KOPT-K1 (cell line): ENCODE data around the gene C2orf15.
"Not testable (repeated sequence)": the region's sequence is repeated elsewhere in the genome, so short reads cannot be mapped to it uniquely, and the experiment has no call there.

Experiments used
- H3K27ac ChIP-seq: fragments of 200-600 bp; sonication (generic); 2 replicates; pipeline ENCODE4 v1.5.1; 2016; ENCODE audit warnings: antibody characterized with exemption, mild to moderate bottlenecking, low read depth, low read length; ENCODE audit not compliant: poor library complexity, severe bottlenecking
- H3K36me3 ChIP-seq: fragments of 200-600 bp; sonication (generic); 2 replicates; pipeline ENCODE4 v1.5.1; 2017; ENCODE audit warnings: antibody characterized with exemption, mild to moderate bottlenecking, low read length, moderate library complexity; ENCODE audit not compliant: insufficient read depth
- H3K9me3 ChIP-seq: fragments of 200-600 bp; sonication (generic); 2 replicates; pipeline ENCODE4 v1.5.1; 2017; ENCODE audit warnings: antibody characterized with exemption, low read length, mild to moderate bottlenecking; ENCODE audit not compliant: insufficient read depth, poor library complexity, severe bottlenecking

The C2orf15 gene

GRCh38 chr2:99190548-99190947, 49.0 kb downstream of the C2orf15 start:
- peaks cover 72% of the 10 kb centered on the region for H3K36me3 ChIP-seq

DNA sequence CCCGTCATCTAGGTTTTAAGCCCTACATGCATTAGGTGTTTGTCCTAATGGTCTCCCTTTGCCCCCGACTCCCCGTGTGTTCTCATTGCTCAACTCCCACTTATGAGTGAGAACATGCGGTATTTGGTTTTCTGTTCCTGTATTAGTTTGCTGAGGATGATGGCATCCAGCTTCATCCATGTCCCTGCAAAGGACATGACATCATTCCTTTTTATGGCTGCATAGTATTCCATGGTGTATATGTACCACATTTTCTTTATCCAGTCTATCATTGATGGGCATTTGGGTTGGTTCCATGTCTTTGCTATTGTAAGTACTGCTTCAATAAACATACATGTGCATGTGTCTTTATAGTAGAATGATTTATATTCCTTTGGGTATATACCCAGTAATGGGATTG, 50.9 kb downstream of the C2orf15 start:
- peaks cover 83% of the 10 kb centered on the region for H3K36me3 ChIP-seq
- H3K27ac ChIP-seq, H3K9me3 ChIP-seq: not testable (repeated sequence)

More at GRCh38 chr2:99190548-99190947, 49.0 kb downstream of the C2orf15 start:
- Histone ChIP-seq H3K9me3 (no peaks in the 10 kb centered on the region), H3K27ac (no peak overlapping the region)

DNA sequence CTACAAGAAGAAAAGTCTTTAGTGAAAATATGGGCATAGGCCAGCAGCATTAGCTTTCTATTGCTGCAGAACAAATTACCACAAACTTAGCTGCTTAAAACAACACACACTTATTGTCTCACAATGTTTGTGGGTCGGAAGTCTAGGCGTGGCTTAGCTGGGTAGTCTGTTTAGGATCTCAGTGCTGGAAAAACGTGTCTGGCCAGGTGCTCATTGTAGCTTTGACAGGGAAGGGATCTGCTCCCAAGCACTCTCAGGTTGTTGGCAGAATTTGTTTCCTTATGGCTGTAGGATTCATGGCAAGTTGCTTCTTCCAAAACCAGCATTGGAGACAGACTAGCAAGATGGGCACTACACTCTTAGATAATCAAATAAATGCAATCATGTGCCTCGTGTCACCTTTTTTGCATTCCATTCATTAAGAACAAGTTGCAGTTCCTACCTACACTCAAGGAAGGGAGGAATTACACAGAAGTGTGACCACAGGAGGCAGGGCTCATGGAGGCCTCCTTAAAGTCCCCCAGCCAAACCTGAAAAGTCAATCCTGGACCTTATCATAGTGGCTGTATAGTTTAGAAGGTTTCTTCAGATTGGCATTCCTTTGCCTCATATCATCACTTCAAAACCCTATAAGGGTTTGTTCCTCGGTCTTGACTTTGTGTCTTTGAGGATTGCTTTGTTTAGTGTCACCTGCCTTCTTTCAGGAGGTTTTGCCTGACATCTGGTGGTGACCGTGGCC, 56.8 kb downstream of the C2orf15 start:
- Histone ChIP-seq H3K27ac (no peak overlapping the region), H3K36me3 (peaks cover 46% of the 10 kb centered on the region)

DNA sequence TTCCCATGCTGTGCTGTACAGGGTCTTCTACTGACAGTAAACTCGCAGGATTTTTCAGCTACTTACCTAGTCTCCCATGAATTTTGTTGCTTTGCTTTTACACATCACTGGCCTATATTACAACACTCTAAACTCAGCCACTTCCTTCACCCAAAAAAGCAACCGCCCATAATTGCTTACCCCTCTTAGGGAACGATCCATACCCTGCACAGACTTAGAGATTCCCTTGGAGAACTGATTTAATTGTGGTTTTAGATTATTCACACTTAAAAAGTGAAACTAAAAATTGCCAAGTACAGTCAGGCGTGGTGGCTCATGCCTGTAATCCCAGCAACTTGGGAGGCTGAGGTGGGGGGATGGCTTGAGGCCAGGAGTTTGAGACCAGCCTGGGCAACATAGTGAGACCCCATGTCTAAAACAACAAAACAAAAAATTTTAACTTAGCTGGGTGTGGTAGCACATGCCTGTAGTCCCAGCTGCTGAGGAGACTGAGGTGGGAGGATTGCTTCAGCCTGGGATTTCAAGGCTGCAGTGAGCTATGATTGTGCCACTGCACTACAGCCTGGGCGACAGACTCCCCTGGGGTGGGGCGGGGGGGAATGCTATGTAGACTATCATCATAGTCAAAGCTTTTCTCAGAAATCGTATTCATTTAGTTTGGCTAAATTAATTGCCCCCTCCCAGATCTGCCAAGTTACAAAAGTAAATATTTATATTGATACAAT, 58.7 kb downstream of the C2orf15 start:
- H3K9me3 ChIP-seq: peaks cover 1% of the 10 kb centered on the region
- H3K36me3 ChIP-seq: peaks cover 36% of the 10 kb centered on the region
- H3K27ac ChIP-seq: no peak overlapping the region

More for the DNA sequence above, 56.8 kb downstream of the C2orf15 start:
- H3K9me3 ChIP-seq: no peaks in the 10 kb centered on the region
